ENCODE results near the gene CCT8. TPM values are rescaled to one million over a fixed set of nuclear protein-coding genes. Genes with fewer than 3 reads are reported as not detected.

Gene CCT8
- total RNA-seq, 4 donors from 2014 or later = 49.6 to 90.0 (median 63.5) TPM

GRCh38 chr21:29114765-29115500 is 41.5 kb upstream of the CCT8 start:
- Histone ChIP-seq H3K36me3 (no peaks in the 10 kb centered on the region), H3K4me1 (no peaks in the 10 kb centered on the region), H3K9me3 (no peaks in the 10 kb centered on the region), H3K4me3 (no peak overlapping the region), H3K27me3 (no peaks in the 10 kb centered on the region), H3K27ac (no peak overlapping the region)
- no peak for DNase-seq (ENCODE audit: low spot score in 2 of 2)
- TF ChIP-seq EP300 (IDR thresholded peaks at IDR 0.05) (no peak), CTCF (IDR thresholded peaks at IDR 0.05) (no peak), POLR2A (IDR thresholded peaks at IDR 0.05) (no peak)
- 59 to 63% methylated on average over 5 of the region's 5 CpGs for WGBS, 2 donors

GRCh38 chr21:29105218-29105617 is 31.8 kb upstream of the CCT8 start:
- Histone ChIP-seq H3K27ac (no peak overlapping the region), H3K4me3 (no peak overlapping the region), H3K9me3 (no peaks in the 10 kb centered on the region), H3K27me3 (no peaks in the 10 kb centered on the region), H3K4me1 (no peaks in the 10 kb centered on the region), H3K36me3 (no peaks in the 10 kb centered on the region)
- DNase-seq (ENCODE audit: low spot score in 2 of 2) = no peak
- WGBS, 2 donors = 77 to 87% methylated on average over 3 of the region's 3 CpGs
- TF ChIP-seq EP300 (IDR thresholded peaks at IDR 0.05) (no peak), CTCF (IDR thresholded peaks at IDR 0.05) (no peak), POLR2A (IDR thresholded peaks at IDR 0.05) (no peak)

- no peak overlapping the region for H3K27ac ChIP-seq
- no peaks in the 10 kb centered on the region for H3K9me3 ChIP-seq
- H3K4me1 ChIP-seq = no peaks in the 10 kb centered on the region
- no peak overlapping the region for H3K4me3 ChIP-seq
- no peak for TF ChIP-seq EP300 (IDR thresholded peaks at IDR 0.05)
- TF ChIP-seq POLR2A (IDR thresholded peaks at IDR 0.05) = no peak
- no peak for TF ChIP-seq CTCF (IDR thresholded peaks at IDR 0.05)
- no peaks in the 10 kb centered on the region for H3K36me3 ChIP-seq
- H3K27me3 ChIP-seq = no peaks in the 10 kb centered on the region
- no peak for DNase-seq (ENCODE audit: low spot score in 2 of 2)
- 65 to 66% methylated on average over 7 of the region's 7 CpGs for WGBS, 2 donors
Measured at GRCh38 chr21:29104239-29104708, 30.8 kb upstream of the CCT8 start.

- Histone ChIP-seq H3K36me3 (no peaks in the 10 kb centered on the region), H3K27ac (no peak overlapping the region), H3K27me3 (no peaks in the 10 kb centered on the region), H3K4me1 (no peaks in the 10 kb centered on the region), H3K9me3 (no peaks in the 10 kb centered on the region), H3K4me3 (no peak overlapping the region)
- no peak for DNase-seq (ENCODE audit: low spot score in 2 of 2)
- 94% methylated on average over 2 of the region's 2 CpGs for WGBS, 2 donors
- TF ChIP-seq CTCF (IDR thresholded peaks at IDR 0.05) (no peak), POLR2A (IDR thresholded peaks at IDR 0.05) (no peak), EP300 (IDR thresholded peaks at IDR 0.05) (no peak)
Measured at GRCh38 chr21:29102791-29103257, 29.4 kb upstream of the CCT8 start.

GRCh38 chr21:29098156-29098555 is 24.7 kb upstream of the CCT8 start:
- Histone ChIP-seq H3K4me1 (no peaks in the 10 kb centered on the region), H3K27ac (no peak overlapping the region), H3K36me3 (no peaks in the 10 kb centered on the region), H3K4me3 (no peak overlapping the region), H3K9me3 (no peaks in the 10 kb centered on the region), H3K27me3 (no peaks in the 10 kb centered on the region)
- 67 to 80% methylated on average over 2 of the region's 2 CpGs for WGBS, 2 donors
- TF ChIP-seq POLR2A (IDR thresholded peaks at IDR 0.05) (no peak), EP300 (IDR thresholded peaks at IDR 0.05) (no peak), CTCF (IDR thresholded peaks at IDR 0.05) (no peak)
- no peak for DNase-seq (ENCODE audit: low spot score in 2 of 2)

Data from tibial nerve (tissue), 4 donors.